Upper lobe of right lung (tissue), 1 donor: Measurements from ENCODE around the gene RUNX2. TPM values are rescaled to one million over a fixed set of nuclear protein-coding genes. Genes with fewer than 3 reads are reported as not detected.
A peak's percentile ranks its signal among the peaks of the same experiment; 100 is the strongest.

Experiments used
- ATAC-seq: fragments of 200-7000 bp; cut with Tn5 transposase; one replicate; pipeline ENCODE4 v1.9.1; 2020; ENCODE audit warnings: mild to moderate bottlenecking, moderate library complexity
- DNase-seq: peaks from one replicate; pipeline ENCODE4 v3.0.0-alpha.2; 2020
- H3K27ac ChIP-seq: fragments of 200-600 bp; one replicate; pipeline ENCODE4 v1.8.0; 2022
- H3K27me3 ChIP-seq: fragments of 200-600 bp; one replicate; pipeline ENCODE4 v1.8.0; 2022; ENCODE audit warnings: mild to moderate bottlenecking
- H3K36me3 ChIP-seq: fragments of 200-600 bp; one replicate; pipeline ENCODE4 v1.8.0; 2022
- H3K4me1 ChIP-seq: fragments of 200-600 bp; one replicate; pipeline ENCODE4 v1.8.0; 2022
- H3K4me3 ChIP-seq: fragments of 200-600 bp; one replicate; pipeline ENCODE4 v1.8.0; 2022; ENCODE audit warnings: mild to moderate bottlenecking
- H3K9me3 ChIP-seq: fragments of 200-600 bp; one replicate; pipeline ENCODE4 v1.8.0; 2022
- CTCF ChIP-seq: fragments of 200-600 bp; IDR thresholded peaks from one replicate; pipeline ENCODE4 v1.8.0; 2022; ENCODE audit warnings: antibody characterized with exemption
- intact Hi-C: fragments of 100-400 bp; cut with DNase I; formaldehyde crosslinking; loops from one replicate; pipeline ENCODE4 v1.11.0; 2022
- total RNA-seq: library from RNA; stranded (reverse); fragmentation: NEBNext Ultra II Directional; extraction: Animal tissue kit (Norgen Biotek cat#: 25700); gene quantifications from one replicate; pipeline ENCODE4 v1.2.1, GENCODE V29; 2021
- donor health status: DM: no; HTN: yes; CAD: no; lungs with severe emphysema.

RUNX2 gene
- total RNA-seq, 1 donor from 2014 or later: 4.6 TPM

DNA sequence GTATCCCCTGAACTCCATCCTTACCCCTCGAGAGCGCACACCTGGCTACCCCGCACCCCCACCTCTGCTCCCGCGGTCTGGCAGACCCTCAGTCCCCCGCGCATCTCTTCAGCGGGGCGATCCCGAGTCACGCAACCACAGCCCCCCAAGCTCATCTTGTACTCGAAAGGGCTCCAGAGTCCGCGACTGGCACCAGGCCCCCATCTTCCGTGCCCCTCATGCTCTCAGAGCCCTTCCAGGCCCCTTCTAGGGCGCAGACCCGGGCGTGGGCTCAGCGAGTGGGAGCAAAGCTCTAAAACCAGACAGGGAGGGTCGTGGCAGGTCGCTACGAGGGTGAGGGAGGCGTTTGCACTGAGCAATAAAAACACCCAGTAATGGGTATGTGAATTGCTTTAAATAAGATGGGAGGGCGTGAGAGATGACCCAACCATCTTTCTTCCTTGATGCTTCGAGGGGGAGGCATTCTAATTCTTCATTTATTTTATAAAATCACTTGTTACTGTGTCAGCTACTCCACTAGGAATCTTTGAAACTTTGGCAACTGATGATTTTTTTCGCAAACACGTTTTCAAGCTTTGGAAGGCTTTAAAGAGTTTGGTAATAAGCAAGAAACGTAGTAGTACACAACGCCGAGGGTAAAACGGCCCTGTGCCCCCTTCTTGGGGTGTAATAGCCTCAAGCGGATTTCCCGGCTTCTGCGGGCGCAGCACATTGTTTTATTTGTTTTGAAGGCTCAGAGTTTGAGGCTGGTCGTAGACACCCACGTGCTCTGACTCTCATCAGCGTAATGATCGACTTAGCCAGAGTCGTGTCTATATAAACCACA lies 92.2 kb downstream of the RUNX2 start:
- peak; percentile 62 for DNase-seq
- Histone ChIP-seq H3K9me3 (no peaks in the 10 kb centered on the region), H3K4me1 (peaks cover 15% of the 10 kb centered on the region), H3K4me3 (peak overlapping the region; percentile 58), H3K27me3 (peaks cover 50% of the 10 kb centered on the region), H3K27ac (no peak overlapping the region), H3K36me3 (no peaks in the 10 kb centered on the region)
- intact Hi-C loops: no loop called here
- TF ChIP-seq CTCF: no peak
- ATAC-seq: no peak

DNA sequence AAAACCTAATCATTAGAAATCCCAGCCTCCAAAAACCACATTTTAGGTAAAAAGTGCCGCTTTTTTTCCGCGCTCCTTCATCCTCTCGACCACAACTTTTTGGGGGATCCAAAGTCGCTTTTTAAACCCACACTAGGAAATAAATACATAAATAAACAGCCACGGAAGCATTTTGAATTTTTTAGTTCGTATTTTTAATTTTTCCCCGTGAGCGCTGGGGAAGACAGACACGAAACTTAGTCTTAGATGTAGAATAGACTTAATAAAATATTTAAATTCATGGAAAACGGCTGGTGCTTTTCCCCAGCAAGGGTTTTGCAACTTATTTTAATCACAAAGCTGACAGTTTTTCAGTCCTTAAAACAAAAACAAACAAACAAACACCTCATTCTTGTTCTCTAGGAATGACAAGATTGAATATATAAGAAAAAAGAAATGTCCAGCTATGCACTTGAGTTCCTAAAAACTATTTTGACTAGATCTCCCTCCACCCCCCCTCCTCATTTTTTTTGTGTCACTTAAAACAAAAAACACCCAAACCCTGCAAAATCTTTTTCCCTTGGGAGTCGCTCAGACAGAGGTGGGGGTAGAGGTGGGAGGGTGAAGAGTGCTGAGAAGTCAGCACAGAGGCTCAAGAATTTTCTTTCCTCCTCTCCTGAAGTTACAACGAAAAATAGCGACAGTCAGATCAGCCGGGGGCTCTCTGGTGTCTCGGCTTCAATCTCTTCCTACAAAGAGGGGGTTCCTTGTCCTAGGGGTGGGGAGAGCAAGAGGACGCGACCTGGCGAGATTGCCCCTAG lies 93.0 kb downstream of the RUNX2 start:
- TF ChIP-seq CTCF: no peak
- Histone ChIP-seq H3K27me3 (peaks cover 46% of the 10 kb centered on the region), H3K4me3 (peak overlapping the region; percentile 58), H3K9me3 (no peaks in the 10 kb centered on the region), H3K4me1 (peaks cover 15% of the 10 kb centered on the region), H3K27ac (peak overlapping the region; percentile 49), H3K36me3 (no peaks in the 10 kb centered on the region)
- intact Hi-C loops: no loop called here
- no peak for DNase-seq
- ATAC-seq: no peak

- H3K27ac ChIP-seq: peak overlapping the region; percentile 49
Observed at GRCh38 chr6:45421709-45422502, 93.8 kb downstream of the RUNX2 start.

GRCh38 chr6:45422503-45423110 lies 94.5 kb downstream of the RUNX2 start:
- H3K27ac ChIP-seq: peak overlapping the region; percentile 74
- peak overlapping the region; percentile 58 for H3K4me3 ChIP-seq
- H3K4me1 ChIP-seq: peaks cover 15% of the 10 kb centered on the region
- no peak for TF ChIP-seq CTCF
- no peaks in the 10 kb centered on the region for H3K36me3 ChIP-seq
- DNase-seq: no peak
- intact Hi-C loops: no loop called here
- no peaks in the 10 kb centered on the region for H3K9me3 ChIP-seq
- ATAC-seq: peak; percentile 8
- H3K27me3 ChIP-seq: peaks cover 43% of the 10 kb centered on the region

More at GRCh38 chr6:45421709-45422502, 93.8 kb downstream of the RUNX2 start:
- no peak for TF ChIP-seq CTCF
- Histone ChIP-seq H3K9me3 (no peaks in the 10 kb centered on the region), H3K27me3 (peaks cover 46% of the 10 kb centered on the region), H3K36me3 (no peaks in the 10 kb centered on the region), H3K4me1 (peaks cover 15% of the 10 kb centered on the region), H3K4me3 (peak overlapping the region; percentile 58)
- peak; percentile 70 for ATAC-seq
- intact Hi-C loops: no loop called here
- peak; percentile 79 for DNase-seq
